Neutrophil (primary cell): ENCODE results near the gene MAZ.
"Not testable (repeated sequence)": the region's sequence is repeated elsewhere in the genome, so short reads cannot be mapped to it uniquely, and the experiment has no call there.

Experiments used
- H3K27ac ChIP-seq: fragments of 200-600 bp; sonication (generic); 2 replicates; pipeline ENCODE4 v1.5.1; 2016; ENCODE audit warnings: mild to moderate bottlenecking, moderate library complexity
- H3K27me3 ChIP-seq: fragments of 200-600 bp; sonication (generic); 2 replicates; pipeline ENCODE4 v1.6.0; 2016; ENCODE audit warnings: mild to moderate bottlenecking
- H3K36me3 ChIP-seq: fragments of 200-600 bp; sonication (generic); 2 replicates; pipeline ENCODE4 v1.5.1; 2017
- H3K4me1 ChIP-seq, 2 experiments: fragments of 200-600 bp in 1 of 2; sonication (generic) in 1 of 2; 1 replicate in 1 of 2; 2 replicates in 1 of 2; pipeline versions ENCODE4 v1.5.1 to v1.6.1; 2013 to 2016; ENCODE audit warnings: low read depth in 1 of 2, low read length in 1 of 2, mild to moderate bottlenecking in 1 of 2, moderate library complexity in 1 of 2; ENCODE audit not compliant: control insufficient read depth in 1 of 2, insufficient read depth in 1 of 2
- H3K4me3 ChIP-seq, 2 experiments: fragments of 200-600 bp in 1 of 2; sonication (generic) in 1 of 2; 1 replicate in 1 of 2; 2 replicates in 1 of 2; pipeline ENCODE4 v1.5.1; 2013 to 2016; ENCODE audit warnings: low read depth in 1 of 2, low read length in 1 of 2, mild to moderate bottlenecking in 1 of 2, moderate library complexity in 1 of 2
- H3K9me3 ChIP-seq: fragments of 200-600 bp; sonication (generic); 2 replicates; pipeline ENCODE4 v1.5.1; 2016
- CTCF ChIP-seq: fragments of 200-600 bp; sonication (generic); IDR thresholded peaks from 2 replicates; pipeline ENCODE4 v1.5.1; 2016; ENCODE audit warnings: antibody characterized with exemption

MAZ gene

GRCh38 chr16:29789775-29790182 lies 16.6 kb upstream of the MAZ start:
- Histone ChIP-seq H3K27ac (peak overlapping the region; percentile 89), H3K36me3 (no peaks in the 10 kb centered on the region), H3K4me3 (peak overlapping the region; percentile 79 to 94), H3K4me1 (peaks cover 44 to 53% of the 10 kb centered on the region in 2 experiments), H3K27me3 (no peaks in the 10 kb centered on the region), H3K9me3 (no peaks in the 10 kb centered on the region)
- no peak for TF ChIP-seq CTCF

- Histone ChIP-seq H3K9me3 (no peaks in the 10 kb centered on the region), H3K4me1 (peaks cover 41 to 54% of the 10 kb centered on the region in 2 experiments), H3K4me3 (peak within 1 kb of the TSS; percentile 79 to 94), H3K27me3 (no peaks in the 10 kb centered on the region), H3K36me3 (no peaks in the 10 kb centered on the region), H3K27ac (peak within 1 kb of the TSS; percentile 89)
- peak; percentile 98 for TF ChIP-seq CTCF
Observed at GRCh38 chr16:29790183-29790948, 16.0 kb upstream of the MAZ start, which contains the start of gene KIF22. KIF22 (plus strand) TSS chr16:29790751; CDS start chr16:29790760, 9 bp downstream.

GRCh38 chr16:29790949-29791844 lies 15.1 kb upstream of the MAZ start:
- no peak for TF ChIP-seq CTCF
- Histone ChIP-seq H3K9me3 (no peaks in the 10 kb centered on the region), H3K27me3 (no peaks in the 10 kb centered on the region), H3K4me3 (peak overlapping the region; percentile 79 to 94), H3K27ac (peak overlapping the region; percentile 89), H3K36me3 (no peaks in the 10 kb centered on the region), H3K4me1 (peaks cover 38 to 51% of the 10 kb centered on the region in 2 experiments)

- Histone ChIP-seq H3K27ac (no peak overlapping the region), H3K4me1 (peaks cover 38 to 51% of the 10 kb centered on the region in 2 experiments), H3K27me3 (no peaks in the 10 kb centered on the region), H3K9me3 (no peaks in the 10 kb centered on the region), H3K36me3 (no peaks in the 10 kb centered on the region), H3K4me3 (peak overlapping the region in 1 of 2 experiments; percentile 94)
- no peak for TF ChIP-seq CTCF
Observed at GRCh38 chr16:29791845-29792807, 14.2 kb upstream of the MAZ start.

- H3K4me3 ChIP-seq, H3K27me3 ChIP-seq, H3K9me3 ChIP-seq, H3K27ac ChIP-seq, H3K36me3 ChIP-seq: not testable (repeated sequence)
- H3K4me1 ChIP-seq: peaks cover 38 to 51% of the 10 kb centered on the region in 2 experiments
Observed at GRCh38 chr16:29793153-29793552, 13.2 kb upstream of the MAZ start.
